ENCODE data around the gene VIPR1.

Gene VIPR1

DNA sequence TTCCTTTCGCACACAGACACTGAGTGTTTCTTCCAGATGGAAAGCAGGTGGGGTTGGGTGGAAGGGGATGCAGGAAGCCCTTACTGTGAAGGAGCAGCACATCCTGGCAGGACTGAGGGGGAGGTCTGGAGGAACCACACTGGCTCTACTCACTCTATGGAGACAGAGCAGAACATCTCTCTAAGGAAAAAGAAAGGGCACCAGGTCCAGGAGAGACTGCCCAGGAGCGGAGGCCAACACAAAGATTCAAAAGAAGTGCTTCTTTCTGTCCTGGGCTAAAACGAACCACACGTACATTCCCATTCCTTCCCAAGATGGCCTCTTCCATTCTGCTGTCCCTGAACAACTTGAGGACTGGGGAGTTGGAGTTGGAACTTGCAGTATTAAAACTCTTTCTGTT lies 13.8 kb upstream of the VIPR1 start:
- H3K27me3 ChIP-seq (ENCODE audit: insufficient read depth, poor library complexity, severe bottlenecking), result no peaks in the 10 kb centered on the region
- no peak overlapping the region for H3K4me3 ChIP-seq (replicated peaks; ENCODE audit: insufficient read depth, low read length)
- no peak overlapping the region for H3K27ac ChIP-seq (replicated peaks)
- no peak for DNase-seq (ENCODE audit: low read depth in 1 of 2, low spot score in 1 of 2)
- TF ChIP-seq GABPA (IDR thresholded peaks at IDR 0.05; ENCODE audit: low read depth), result no peak
- TF ChIP-seq, protein P1, sequence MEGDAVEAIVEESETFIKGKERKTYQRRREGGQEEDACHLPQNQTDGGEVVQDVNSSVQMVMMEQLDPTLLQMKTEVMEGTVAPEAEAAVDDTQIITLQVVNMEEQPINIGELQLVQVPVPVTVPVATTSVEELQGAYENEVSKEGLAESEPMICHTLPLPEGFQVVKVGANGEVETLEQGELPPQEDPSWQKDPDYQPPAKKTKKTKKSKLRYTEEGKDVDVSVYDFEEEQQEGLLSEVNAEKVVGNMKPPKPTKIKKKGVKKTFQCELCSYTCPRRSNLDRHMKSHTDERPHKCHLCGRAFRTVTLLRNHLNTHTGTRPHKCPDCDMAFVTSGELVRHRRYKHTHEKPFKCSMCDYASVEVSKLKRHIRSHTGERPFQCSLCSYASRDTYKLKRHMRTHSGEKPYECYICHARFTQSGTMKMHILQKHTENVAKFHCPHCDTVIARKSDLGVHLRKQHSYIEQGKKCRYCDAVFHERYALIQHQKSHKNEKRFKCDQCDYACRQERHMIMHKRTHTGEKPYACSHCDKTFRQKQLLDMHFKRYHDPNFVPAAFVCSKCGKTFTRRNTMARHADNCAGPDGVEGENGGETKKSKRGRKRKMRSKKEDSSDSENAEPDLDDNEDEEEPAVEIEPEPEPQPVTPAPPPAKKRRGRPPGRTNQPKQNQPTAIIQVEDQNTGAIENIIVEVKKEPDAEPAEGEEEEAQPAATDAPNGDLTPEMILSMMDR (IDR thresholded peaks at IDR 0.05; ENCODE audit: insufficient read depth, low read length), result no peak
- TF ChIP-seq, protein P2, sequence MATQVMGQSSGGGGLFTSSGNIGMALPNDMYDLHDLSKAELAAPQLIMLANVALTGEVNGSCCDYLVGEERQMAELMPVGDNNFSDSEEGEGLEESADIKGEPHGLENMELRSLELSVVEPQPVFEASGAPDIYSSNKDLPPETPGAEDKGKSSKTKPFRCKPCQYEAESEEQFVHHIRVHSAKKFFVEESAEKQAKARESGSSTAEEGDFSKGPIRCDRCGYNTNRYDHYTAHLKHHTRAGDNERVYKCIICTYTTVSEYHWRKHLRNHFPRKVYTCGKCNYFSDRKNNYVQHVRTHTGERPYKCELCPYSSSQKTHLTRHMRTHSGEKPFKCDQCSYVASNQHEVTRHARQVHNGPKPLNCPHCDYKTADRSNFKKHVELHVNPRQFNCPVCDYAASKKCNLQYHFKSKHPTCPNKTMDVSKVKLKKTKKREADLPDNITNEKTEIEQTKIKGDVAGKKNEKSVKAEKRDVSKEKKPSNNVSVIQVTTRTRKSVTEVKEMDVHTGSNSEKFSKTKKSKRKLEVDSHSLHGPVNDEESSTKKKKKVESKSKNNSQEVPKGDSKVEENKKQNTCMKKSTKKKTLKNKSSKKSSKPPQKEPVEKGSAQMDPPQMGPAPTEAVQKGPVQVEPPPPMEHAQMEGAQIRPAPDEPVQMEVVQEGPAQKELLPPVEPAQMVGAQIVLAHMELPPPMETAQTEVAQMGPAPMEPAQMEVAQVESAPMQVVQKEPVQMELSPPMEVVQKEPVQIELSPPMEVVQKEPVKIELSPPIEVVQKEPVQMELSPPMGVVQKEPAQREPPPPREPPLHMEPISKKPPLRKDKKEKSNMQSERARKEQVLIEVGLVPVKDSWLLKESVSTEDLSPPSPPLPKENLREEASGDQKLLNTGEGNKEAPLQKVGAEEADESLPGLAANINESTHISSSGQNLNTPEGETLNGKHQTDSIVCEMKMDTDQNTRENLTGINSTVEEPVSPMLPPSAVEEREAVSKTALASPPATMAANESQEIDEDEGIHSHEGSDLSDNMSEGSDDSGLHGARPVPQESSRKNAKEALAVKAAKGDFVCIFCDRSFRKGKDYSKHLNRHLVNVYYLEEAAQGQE (IDR thresholded peaks at IDR 0.05; ENCODE audit: insufficient replicate concordance, low read depth), result no peak
- no peak for TF ChIP-seq SPI1 (IDR thresholded peaks at IDR 0.05; ENCODE audit: borderline replicate concordance, low read depth)
- no peak for TF ChIP-seq POLR2AphosphoS5 (IDR thresholded peaks at IDR 0.05; ENCODE audit: low read depth)

DNA sequence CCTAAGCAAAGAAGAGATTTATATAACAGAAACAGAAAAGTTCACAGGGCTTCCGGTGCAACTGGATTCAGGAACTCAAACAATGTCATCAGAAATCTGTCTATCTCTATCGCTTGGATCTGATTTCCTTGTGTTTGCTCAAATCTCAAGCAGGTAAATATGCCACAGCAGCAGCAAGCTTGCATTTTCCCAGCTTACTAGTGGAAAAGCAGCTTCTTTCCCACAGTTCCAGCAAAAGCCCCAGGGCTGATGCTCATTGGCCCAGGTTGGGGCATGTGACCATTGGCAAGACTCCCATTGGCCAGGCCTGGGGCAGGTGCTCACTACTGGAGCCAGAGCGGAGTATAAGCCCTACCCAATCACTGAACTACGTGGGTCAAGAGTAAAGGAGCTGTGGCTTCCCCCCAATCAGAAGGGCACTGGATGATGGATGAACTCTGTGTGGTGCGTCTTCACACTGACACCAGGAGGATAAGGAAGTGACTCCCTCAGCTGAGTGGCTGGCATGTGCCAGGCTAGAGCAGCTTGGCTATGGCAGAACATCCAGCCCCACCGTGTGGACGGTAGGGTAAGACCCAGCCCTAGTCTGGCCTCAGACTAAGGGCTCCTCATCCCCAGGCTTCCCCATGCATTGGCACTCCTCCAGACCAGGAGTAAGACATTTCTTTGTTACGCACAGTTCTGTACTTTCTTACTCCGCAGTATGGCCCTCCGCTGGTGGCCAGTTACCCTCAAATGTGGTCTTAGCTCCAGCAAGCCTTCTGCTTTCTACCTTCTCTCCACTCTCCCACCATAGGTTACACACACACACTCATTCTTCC lies 13.1 kb upstream of the VIPR1 start:
- no peak for DNase-seq (ENCODE audit: low read depth in 1 of 2, low spot score in 1 of 2)
- Histone ChIP-seq H3K27me3 (ENCODE audit: insufficient read depth, poor library complexity, severe bottlenecking) (no peaks in the 10 kb centered on the region), H3K27ac (replicated peaks) (no peak overlapping the region), H3K4me3 (replicated peaks; ENCODE audit: insufficient read depth, low read length) (no peak overlapping the region)
- TF ChIP-seq, protein P1 (IDR thresholded peaks at IDR 0.05; ENCODE audit: insufficient read depth, low read length), result no peak
- TF ChIP-seq SPI1 (IDR thresholded peaks at IDR 0.05; ENCODE audit: borderline replicate concordance, low read depth) (no peak), GABPA (IDR thresholded peaks at IDR 0.05; ENCODE audit: low read depth) (no peak), POLR2AphosphoS5 (IDR thresholded peaks at IDR 0.05; ENCODE audit: low read depth) (no peak)
- TF ChIP-seq, protein P2 (IDR thresholded peaks at IDR 0.05; ENCODE audit: insufficient replicate concordance, low read depth), result no peak

DNA sequence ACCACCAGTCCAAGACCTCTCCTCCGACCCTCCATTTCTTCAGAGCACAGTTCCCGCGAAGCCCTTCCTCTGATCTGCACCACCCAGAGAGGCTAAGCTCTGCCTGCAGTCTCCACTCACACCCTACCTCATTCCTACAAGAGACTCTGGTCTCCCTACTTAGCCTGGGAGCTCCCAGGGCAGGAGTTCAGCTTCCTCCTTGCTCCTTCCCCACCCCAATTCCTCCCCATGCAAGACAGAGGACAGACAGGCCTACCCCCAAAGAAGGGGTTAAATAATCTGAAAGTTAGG lies 12.6 kb upstream of the VIPR1 start:
- Histone ChIP-seq H3K27me3 (ENCODE audit: insufficient read depth, poor library complexity, severe bottlenecking) (no peaks in the 10 kb centered on the region), H3K4me3 (replicated peaks; ENCODE audit: insufficient read depth, low read length) (no peak overlapping the region), H3K27ac (replicated peaks) (no peak overlapping the region)
- no peak for DNase-seq (ENCODE audit: low read depth in 1 of 2, low spot score in 1 of 2)
- TF ChIP-seq SPI1 (IDR thresholded peaks at IDR 0.05; ENCODE audit: borderline replicate concordance, low read depth) (no peak), GABPA (IDR thresholded peaks at IDR 0.05; ENCODE audit: low read depth) (no peak), POLR2AphosphoS5 (IDR thresholded peaks at IDR 0.05; ENCODE audit: low read depth) (no peak)
- TF ChIP-seq, protein P2 (IDR thresholded peaks at IDR 0.05; ENCODE audit: insufficient replicate concordance, low read depth), result no peak
- TF ChIP-seq, protein P1 (IDR thresholded peaks at IDR 0.05; ENCODE audit: insufficient read depth, low read length), result no peak
